ENCODE measurements around the gene SMARCD3. TPM values are rescaled to one million over a fixed set of nuclear protein-coding genes. Genes with fewer than 3 reads are reported as not detected.

SMARCD3 gene
- total RNA-seq, 4 donors from 2014 or later = 21.3 to 80.7 (median 43.3) TPM

GRCh38 chr7:151207804-151208203, 40.7 kb downstream of the SMARCD3 start:
- no peaks in the 10 kb centered on the region for H3K4me1 ChIP-seq
- H3K27me3 ChIP-seq = no peaks in the 10 kb centered on the region
- no peak for TF ChIP-seq POLR2A (IDR thresholded peaks at IDR 0.05)
- TF ChIP-seq CTCF (IDR thresholded peaks at IDR 0.05) = no peak
- H3K9me3 ChIP-seq = no peaks in the 10 kb centered on the region
- no peak overlapping the region for H3K27ac ChIP-seq
- DNase-seq = no peak
- intact Hi-C loops (cut with DNase I; ENCODE audit: low total_unique reads) = no loop called here
- H3K36me3 ChIP-seq = no peaks in the 10 kb centered on the region
- no peak overlapping the region for H3K4me3 ChIP-seq

GRCh38 chr7:151207315-151207714, 41.2 kb downstream of the SMARCD3 start:
- DNase-seq = no peak
- Histone ChIP-seq H3K4me1 (no peaks in the 10 kb centered on the region), H3K27ac (no peak overlapping the region), H3K27me3 (no peaks in the 10 kb centered on the region), H3K36me3 (no peaks in the 10 kb centered on the region), H3K9me3 (no peaks in the 10 kb centered on the region), H3K4me3 (no peak overlapping the region)
- TF ChIP-seq CTCF (IDR thresholded peaks at IDR 0.05) (no peak), POLR2A (IDR thresholded peaks at IDR 0.05) (no peak)
- intact Hi-C loops (cut with DNase I; ENCODE audit: low total_unique reads) = no loop called here

- Histone ChIP-seq H3K4me3 (no peak overlapping the region), H3K9me3 (no peaks in the 10 kb centered on the region), H3K4me1 (no peaks in the 10 kb centered on the region), H3K36me3 (no peaks in the 10 kb centered on the region), H3K27me3 (no peaks in the 10 kb centered on the region), H3K27ac (no peak overlapping the region)
- TF ChIP-seq POLR2A (IDR thresholded peaks at IDR 0.05) (no peak), CTCF (IDR thresholded peaks at IDR 0.05) (no peak)
- intact Hi-C loops (cut with DNase I; ENCODE audit: low total_unique reads) = no loop called here
- no peak for DNase-seq
Observed at GRCh38 chr7:151206914-151207313, 41.6 kb downstream of the SMARCD3 start.

GRCh38 chr7:151205730-151206129, 42.8 kb downstream of the SMARCD3 start:
- no peak overlapping the region for H3K27ac ChIP-seq
- H3K9me3 ChIP-seq = no peaks in the 10 kb centered on the region
- TF ChIP-seq CTCF (IDR thresholded peaks at IDR 0.05) (no peak), POLR2A (IDR thresholded peaks at IDR 0.05) (no peak)
- H3K4me1 ChIP-seq = no peaks in the 10 kb centered on the region
- intact Hi-C loops (cut with DNase I; ENCODE audit: low total_unique reads) = no loop called here
- DNase-seq = no peak
- H3K36me3 ChIP-seq = no peaks in the 10 kb centered on the region
- no peak overlapping the region for H3K4me3 ChIP-seq
- no peaks in the 10 kb centered on the region for H3K27me3 ChIP-seq

- Histone ChIP-seq H3K36me3 (no peaks in the 10 kb centered on the region), H3K27ac (no peak overlapping the region), H3K9me3 (no peaks in the 10 kb centered on the region), H3K4me1 (peaks cover 0 to 5% of the 10 kb centered on the region in 2 donors), H3K27me3 (no peaks in the 10 kb centered on the region), H3K4me3 (no peak overlapping the region)
- no peak for DNase-seq
- TF ChIP-seq POLR2A (IDR thresholded peaks at IDR 0.05) = no peak
- TF ChIP-seq CTCF (IDR thresholded peaks at IDR 0.05) = no peak
- intact Hi-C loops (cut with DNase I; ENCODE audit: low total_unique reads) = no loop called here
Observed at GRCh38 chr7:151204383-151205032, 44.0 kb downstream of the SMARCD3 start.

Measured in uterus (tissue), 4 donors.